HG03108 (cell line): ENCODE measurements around the gene STUB1.

Source experiments
- ATAC-seq: cut with Tn5 transposase; IDR thresholded peaks from one replicate; pipeline ENCODE4 v1.9.1; 2021; ENCODE audit warnings: moderate library complexity; ENCODE audit not compliant: unreplicated experiment

STUB1 gene

GRCh38 chr16:679814-680624 is at the start of gene STUB1:
STUB1 (plus strand) TSS chr16:680410; CDS start chr16:680526, 116 bp downstream.
- peak; percentile 31 for ATAC-seq

- no peak for ATAC-seq
Measured at GRCh38 chr16:630815-631405, 49.3 kb upstream of the STUB1 start, which contains the start of gene WFIKKN1. WFIKKN1 (plus strand) TSS chr16:630985; CDS start chr16:631254, 269 bp downstream.

GRCh38 chr16:631808-632358 is 48.3 kb upstream of the STUB1 start:
- no peak for ATAC-seq

GRCh38 chr16:632486-633335 is 47.5 kb upstream of the STUB1 start:
- no peak for ATAC-seq

- no peak for ATAC-seq
Measured at GRCh38 chr16:633336-634050, 46.7 kb upstream of the STUB1 start.

- no peak for ATAC-seq
Measured at GRCh38 chr16:634051-634670, 46.0 kb upstream of the STUB1 start.

- no peak for ATAC-seq
Measured at GRCh38 chr16:634996-635395, 45.2 kb upstream of the STUB1 start.

- no peak for ATAC-seq
Measured at GRCh38 chr16:635573-636205, 44.5 kb upstream of the STUB1 start.

GRCh38 chr16:636206-637080 is 43.8 kb upstream of the STUB1 start, which contains the start of gene METTL26:
METTL26 (minus strand) TSS chr16:636305; CDS start chr16:636290, 15 bp downstream.
- peak; percentile 71 for ATAC-seq

- ATAC-seq = no peak
Measured at GRCh38 chr16:637081-638018, 42.9 kb upstream of the STUB1 start.

- no peak for ATAC-seq
Measured at GRCh38 chr16:638034-638543, 42.1 kb upstream of the STUB1 start.

- ATAC-seq = no peak
Measured at GRCh38 chr16:638836-639235, 41.4 kb upstream of the STUB1 start.

GRCh38 chr16:640614-641013 is 39.6 kb upstream of the STUB1 start:
- no peak for ATAC-seq

GRCh38 chr16:641326-642188 is 38.7 kb upstream of the STUB1 start, which contains the start of gene MCRIP2:
MCRIP2 (plus strand) TSS chr16:641828; CDS start chr16:641992, 164 bp downstream.
- peak; percentile 55 for ATAC-seq

GRCh38 chr16:642189-643049 is 37.8 kb upstream of the STUB1 start:
- peak; percentile 34 for ATAC-seq
